Colonic mucosa (tissue), 2 donors: ENCODE measurements around the gene COQ9. TPM values are rescaled to one million over a fixed set of nuclear protein-coding genes. Genes with fewer than 3 reads are reported as not detected.

Experiments
- total RNA-seq, 2 donors: library from RNA; stranded (reverse); fragmentation: NEBNext Ultra II Directional in 1 of 2; extraction: Animal tissue kit (Norgen Biotek cat#: 25700) in 1 of 2; gene quantifications; one replicate each; pipeline ENCODE4 v1.2.1, GENCODE V29; 2021
- donor health status: DM: no; HTN: no; CAD: no.
- donor health status: DM: no; HTN: no; CAD: no.

COQ9 gene
- total RNA-seq, 2 donors from 2014 or later, result 104 to 125 TPM

Other genes starting within 250 kb of the COQ9 start
- 10 to 100 TPM; 28.6 to 32.7 TPM for gene ARL2BP, start 202.2 kb upstream of the COQ9 start, total RNA-seq
- 10 to 100 TPM; 11.6 to 16.7 TPM for gene PLLP, start 162.8 kb upstream of the COQ9 start, total RNA-seq
- 1 to 10 TPM in 1 of 2 donors, under 1 TPM in 1; 0.24 to 1.7 TPM for gene CCL22, start 88.7 kb upstream of the COQ9 start, total RNA-seq
- gene CX3CL1, start 75.0 kb upstream of the COQ9 start, total RNA-seq, result 1 to 10 TPM; 1.8 to 4.6 TPM
- not detected for gene CCL17, start 42.7 kb upstream of the COQ9 start, total RNA-seq
- 10 to 100 TPM; 54.9 to 67.4 TPM for gene CIAPIN1, start 94 bp upstream of the COQ9 start, total RNA-seq
- 10 to 100 TPM; 55.7 to 56.0 TPM for gene POLR2C, start 15.2 kb downstream of the COQ9 start, total RNA-seq
- gene DOK4, start 39.0 kb downstream of the COQ9 start, total RNA-seq, result 100 to 1,000 TPM; 121 to 141 TPM
- gene CCDC102A, start 89.1 kb downstream of the COQ9 start, total RNA-seq, result 1 to 10 TPM; 1.9 to 2.5 TPM
- 1 to 10 TPM; 1.4 to 3.0 TPM for gene ADGRG5, start 95.2 kb downstream of the COQ9 start, total RNA-seq
- 100 to 1,000 TPM in 1 of 2 donors, 10 to 100 TPM in 1; 68.9 to 126 TPM for gene ADGRG1, start 181.2 kb downstream of the COQ9 start, total RNA-seq
- under 1 TPM; 0.27 to 0.82 TPM for gene ADGRG3, start 220.8 kb downstream of the COQ9 start, total RNA-seq
- not detected for gene DRC7, start 247.3 kb downstream of the COQ9 start, total RNA-seq